Trophoblast cell (in vitro differentiated cells and primary cell): ENCODE results near the gene NBAS.
A peak's percentile ranks its signal among the peaks of the same experiment; 100 is the strongest.

Experiments
- DNase-seq, 2 donors: peaks; one replicate each; pipeline ENCODE4 v3.0.0-alpha.2; 2016
- H2AFZ ChIP-seq: 2 replicates; pipeline ENCODE4 v1.6.1; 2013; ENCODE audit warnings: low read length, moderate library complexity, mild to moderate bottlenecking; ENCODE audit not compliant: insufficient read depth, poor library complexity
- H2AK5ac ChIP-seq: 2 replicates; pipeline ENCODE4 v1.6.1; 2013; ENCODE audit warnings: mild to moderate bottlenecking, low read length
- H2BK120ac ChIP-seq: 2 replicates; pipeline ENCODE4 v1.6.1; 2013; ENCODE audit warnings: low read length, mild to moderate bottlenecking, moderate library complexity; ENCODE audit not compliant: insufficient read depth, poor library complexity
- H2BK12ac ChIP-seq: 2 replicates; pipeline ENCODE4 v1.6.1; 2013; ENCODE audit warnings: mild to moderate bottlenecking, low read length, moderate library complexity
- H2BK5ac ChIP-seq: 2 replicates; pipeline ENCODE4 v1.6.1; 2013; ENCODE audit warnings: low read length, low read depth, moderate library complexity, mild to moderate bottlenecking; ENCODE audit not compliant: poor library complexity
- H3K14ac ChIP-seq: 2 replicates; pipeline ENCODE4 v1.6.1; 2013; ENCODE audit warnings: mild to moderate bottlenecking, low read length
- H3K18ac ChIP-seq: 2 replicates; pipeline ENCODE4 v1.6.1; 2013; ENCODE audit warnings: mild to moderate bottlenecking, low read length
- H3K23ac ChIP-seq: 2 replicates; pipeline ENCODE4 v1.6.1; 2013; ENCODE audit warnings: low read length
- H3K27ac ChIP-seq: 2 replicates; pipeline ENCODE4 v1.5.1; 2013; ENCODE audit warnings: low read depth, mild to moderate bottlenecking, inconsistent platforms, low read length, moderate library complexity
- H3K27me3 ChIP-seq: 2 replicates; pipeline ENCODE4 v1.6.1; 2013; ENCODE audit warnings: inconsistent platforms, mild to moderate bottlenecking, low read length, moderate library complexity; ENCODE audit not compliant: insufficient read depth
- H3K36me3 ChIP-seq, 2 experiments: 1 replicate in 1 of 2; 2 replicates in 1 of 2; pipeline ENCODE4 v1.6.1; 2013; ENCODE audit warnings: low read length in 2 of 2, mild to moderate bottlenecking in 2 of 2, moderate library complexity in 1 of 2; ENCODE audit not compliant: insufficient read depth in 2 of 2, control insufficient read depth in 1 of 2
- H3K4ac ChIP-seq: 2 replicates; pipeline ENCODE4 v1.6.1; 2013; ENCODE audit warnings: low read depth, mild to moderate bottlenecking, low read length, moderate library complexity
- H3K4me1 ChIP-seq, 2 experiments: 1 replicate in 1 of 2; 2 replicates in 1 of 2; pipeline ENCODE4 v1.6.1; 2013; ENCODE audit warnings: low read length in 2 of 2, mild to moderate bottlenecking in 2 of 2, moderate library complexity in 1 of 2; ENCODE audit not compliant: insufficient read depth in 2 of 2, control insufficient read depth in 1 of 2
- H3K4me2 ChIP-seq: 2 replicates; pipeline ENCODE4 v1.6.1; 2013; ENCODE audit warnings: inconsistent platforms, mild to moderate bottlenecking, low read length, moderate library complexity
- H3K4me3 ChIP-seq: 2 replicates; pipeline ENCODE4 v1.5.1; 2013; ENCODE audit warnings: mild to moderate bottlenecking, low read depth, low read length, inconsistent platforms
- H3K79me1 ChIP-seq: one replicate; pipeline ENCODE4 v1.6.1; 2013; ENCODE audit warnings: low read length
- H3K79me2 ChIP-seq: 2 replicates; pipeline ENCODE4 v1.6.1; 2013; ENCODE audit warnings: low read length, mild to moderate bottlenecking; ENCODE audit not compliant: control insufficient read depth, insufficient read depth, poor library complexity
- H3K9ac ChIP-seq: 2 replicates; pipeline ENCODE4 v1.6.1; 2013; ENCODE audit warnings: mild to moderate bottlenecking, low read length
- H3K9me3 ChIP-seq: 2 replicates; pipeline ENCODE4 v1.6.1; 2013; ENCODE audit warnings: low read depth, mild to moderate bottlenecking, control low read depth, inconsistent platforms, low read length; ENCODE audit not compliant: insufficient read depth
- H4K12ac ChIP-seq: 2 replicates; pipeline ENCODE4 v1.6.1; 2013; ENCODE audit warnings: low read depth, mild to moderate bottlenecking, low read length, moderate library complexity
- H4K8ac ChIP-seq: 2 replicates; pipeline ENCODE4 v1.6.1; 2013; ENCODE audit warnings: low read depth, mild to moderate bottlenecking, low read length, moderate library complexity
- H4K91ac ChIP-seq: one replicate; pipeline ENCODE4 v1.6.1; 2013; ENCODE audit warnings: low read depth, mild to moderate bottlenecking, low read length, moderate library complexity
- WGBS: extraction: QIAGEN DNeasy Blood & Tissue Kit; methylation state at CpG from one replicate; pipeline ENCODE4 v1.1.7; 2013; ENCODE audit warnings: missing lambda C conversion rate; ENCODE audit not compliant: insufficient read length, insufficient coverage; ENCODE audit errors: extremely low coverage; 5-methylcytosine and 5-hydroxymethylcytosine counted together

Gene NBAS

DNA sequence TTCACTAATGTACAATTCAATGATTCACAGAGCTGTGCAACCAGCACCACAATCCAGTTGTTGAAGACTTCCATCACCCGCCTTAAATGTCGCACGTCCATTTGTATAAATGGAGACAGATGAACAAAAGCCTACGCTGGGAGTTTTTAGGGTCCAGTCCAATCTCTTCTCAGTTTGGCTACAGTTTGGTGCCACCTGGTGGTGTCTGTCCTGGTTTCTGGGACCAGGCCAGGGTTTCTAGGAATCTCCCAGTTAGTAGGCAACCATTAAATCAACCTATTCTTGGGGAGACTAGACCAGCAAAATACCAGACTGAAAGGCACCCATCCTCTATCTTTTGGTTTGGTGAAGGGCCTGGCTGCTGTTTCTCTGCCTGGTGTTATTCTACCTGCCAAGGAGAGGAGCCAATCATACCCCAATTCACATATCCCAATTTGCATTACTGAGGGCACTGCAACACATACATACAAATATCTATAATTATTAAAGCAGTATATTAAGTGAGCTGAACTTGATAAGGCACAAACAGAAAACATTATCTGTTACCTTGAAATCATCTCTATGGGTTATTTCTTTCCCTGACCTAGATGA, 27.3 kb upstream of the NBAS start:
- Histone ChIP-seq H3K18ac (no peak overlapping the region), H4K12ac (no peak overlapping the region), H3K36me3 (no peaks in the 10 kb centered on the region), H3K23ac (no peak overlapping the region), H3K79me1 (peaks cover 11% of the 10 kb centered on the region), H3K27ac (no peak overlapping the region), H4K8ac (no peak overlapping the region), H3K79me2 (peaks cover 8% of the 10 kb centered on the region), H3K4ac (no peak overlapping the region), H2BK120ac (no peak overlapping the region), H3K9me3 (no peaks in the 10 kb centered on the region), H3K14ac (no peak overlapping the region), H3K27me3 (no peaks in the 10 kb centered on the region), H2AK5ac (no peak overlapping the region), H3K4me2 (no peak overlapping the region), H3K4me3 (no peak overlapping the region), H4K91ac (no peak overlapping the region), H2BK5ac (no peak overlapping the region), H2AFZ (no peak overlapping the region), H3K9ac (no peak overlapping the region), H2BK12ac (no peak overlapping the region), H3K4me1 (peaks cover 5 to 6% of the 10 kb centered on the region in 2 experiments)
- no CpG with 5 or more reads among the region's 4 CpGs for WGBS
- peak in 1 of 2 donors; percentile 74 for DNase-seq

- no peak overlapping the region for H3K4me3 ChIP-seq
- H3K4me1 ChIP-seq: no peaks in the 10 kb centered on the region
- no peaks in the 10 kb centered on the region for H3K27me3 ChIP-seq
- no peak for DNase-seq
- no peak overlapping the region for H3K23ac ChIP-seq
- no peak overlapping the region for H3K4me2 ChIP-seq
- H3K36me3 ChIP-seq: no peaks in the 10 kb centered on the region
- no peak overlapping the region for H2BK12ac ChIP-seq
- H2AFZ ChIP-seq: no peak overlapping the region
- no peak overlapping the region for H2AK5ac ChIP-seq
- no peak overlapping the region for H3K14ac ChIP-seq
- H4K8ac ChIP-seq: no peak overlapping the region
- no peak overlapping the region for H3K4ac ChIP-seq
- no peak overlapping the region for H2BK5ac ChIP-seq
- no peak overlapping the region for H3K9ac ChIP-seq
- H2BK120ac ChIP-seq: no peak overlapping the region
- H4K12ac ChIP-seq: no peak overlapping the region
- peaks cover 3% of the 10 kb centered on the region for H3K79me1 ChIP-seq
- no peak overlapping the region for H3K27ac ChIP-seq
- H3K79me2 ChIP-seq: no peaks in the 10 kb centered on the region
- no peak overlapping the region for H4K91ac ChIP-seq
- WGBS: no CpG with 5 or more reads among the region's 2 CpGs
- no peak overlapping the region for H3K18ac ChIP-seq
- no peaks in the 10 kb centered on the region for H3K9me3 ChIP-seq
Measured at GRCh38 chr2:15584767-15585469, 23.8 kb upstream of the NBAS start.

DNA sequence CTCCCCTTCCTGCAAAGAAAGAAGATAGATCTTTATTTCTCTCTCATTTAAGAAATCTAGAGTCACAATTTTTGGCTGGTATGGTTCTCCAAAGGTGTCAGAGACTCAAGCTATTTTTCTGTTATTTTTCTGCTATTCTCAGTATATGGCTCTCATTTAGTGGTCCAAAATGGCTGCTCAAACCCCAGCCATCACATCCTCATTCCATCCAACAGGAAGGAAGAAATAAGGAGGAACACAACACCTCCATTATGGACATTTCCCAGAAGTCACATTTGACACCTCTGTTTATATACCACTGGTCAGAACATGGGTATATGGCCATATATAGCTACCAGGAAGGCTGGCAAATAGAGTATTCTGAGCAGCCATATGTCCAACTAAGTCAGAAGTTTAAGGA, 23.2 kb upstream of the NBAS start:
- Histone ChIP-seq H3K36me3 (no peaks in the 10 kb centered on the region), H2BK5ac (no peak overlapping the region), H3K14ac (no peak overlapping the region), H2AK5ac (no peak overlapping the region), H3K4me3 (no peak overlapping the region), H3K9me3 (no peaks in the 10 kb centered on the region), H3K9ac (no peak overlapping the region), H3K4ac (no peak overlapping the region), H3K79me1 (peaks cover 3% of the 10 kb centered on the region), H3K27me3 (no peaks in the 10 kb centered on the region), H3K4me2 (no peak overlapping the region), H4K8ac (no peak overlapping the region), H3K18ac (no peak overlapping the region), H3K27ac (no peak overlapping the region), H2AFZ (no peak overlapping the region), H3K23ac (no peak overlapping the region), H2BK120ac (no peak overlapping the region), H4K91ac (no peak overlapping the region), H2BK12ac (no peak overlapping the region), H3K4me1 (peaks cover 0 to 3% of the 10 kb centered on the region in 2 experiments), H3K79me2 (no peaks in the 10 kb centered on the region), H4K12ac (no peak overlapping the region)
- no peak for DNase-seq

DNA sequence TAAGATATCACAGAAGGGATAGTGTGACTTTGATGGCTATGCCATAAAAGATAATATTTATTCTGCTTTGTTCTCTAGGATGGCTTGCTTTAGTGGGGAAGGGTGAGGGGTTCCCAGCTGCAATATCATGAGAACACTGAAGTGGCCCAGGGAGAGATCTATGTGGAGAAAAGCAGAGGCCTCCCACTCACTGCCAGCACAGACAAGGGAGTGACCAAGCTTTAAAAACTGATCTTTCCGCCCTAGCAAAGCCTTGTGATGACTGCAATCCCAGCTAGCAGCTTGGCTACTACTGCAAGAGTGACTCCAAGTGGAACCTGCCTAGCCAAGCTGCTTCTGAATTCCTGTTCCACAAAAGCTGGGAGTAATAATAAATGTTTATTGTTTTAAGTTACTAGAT, 22.7 kb upstream of the NBAS start:
- no peak overlapping the region for H3K4me3 ChIP-seq
- H2BK5ac ChIP-seq: no peak overlapping the region
- no peak overlapping the region for H3K14ac ChIP-seq
- H3K4me1 ChIP-seq: peaks cover 0 to 4% of the 10 kb centered on the region in 2 experiments
- H3K9me3 ChIP-seq: no peaks in the 10 kb centered on the region
- no peak overlapping the region for H3K18ac ChIP-seq
- no peaks in the 10 kb centered on the region for H3K27me3 ChIP-seq
- H2AK5ac ChIP-seq: no peak overlapping the region
- peaks cover 3% of the 10 kb centered on the region for H3K79me1 ChIP-seq
- H2BK12ac ChIP-seq: no peak overlapping the region
- no peaks in the 10 kb centered on the region for H3K79me2 ChIP-seq
- no peak overlapping the region for H3K23ac ChIP-seq
- H4K12ac ChIP-seq: no peak overlapping the region
- no peak overlapping the region for H3K27ac ChIP-seq
- H3K4ac ChIP-seq: no peak overlapping the region
- H4K91ac ChIP-seq: no peak overlapping the region
- no peak overlapping the region for H4K8ac ChIP-seq
- no CpG with 5 or more reads among the region's 1 CpG for WGBS
- no peaks in the 10 kb centered on the region for H3K36me3 ChIP-seq
- H2AFZ ChIP-seq: no peak overlapping the region
- H3K9ac ChIP-seq: no peak overlapping the region
- no peak for DNase-seq
- H3K4me2 ChIP-seq: no peak overlapping the region
- no peak overlapping the region for H2BK120ac ChIP-seq
